HuH-7.5 (cell line): ENCODE data around the gene BACH2.
A peak's percentile ranks its signal among the peaks of the same experiment; 100 is the strongest.
"Not testable (repeated sequence)": the region's sequence is repeated elsewhere in the genome, so short reads cannot be mapped to it uniquely, and the experiment has no call there.

ENCODE experiments used
- DNase-seq: peaks from one replicate; pipeline ENCODE4 v3.0.0; 2011; ENCODE audit warnings: low spot score

Gene BACH2

DNA sequence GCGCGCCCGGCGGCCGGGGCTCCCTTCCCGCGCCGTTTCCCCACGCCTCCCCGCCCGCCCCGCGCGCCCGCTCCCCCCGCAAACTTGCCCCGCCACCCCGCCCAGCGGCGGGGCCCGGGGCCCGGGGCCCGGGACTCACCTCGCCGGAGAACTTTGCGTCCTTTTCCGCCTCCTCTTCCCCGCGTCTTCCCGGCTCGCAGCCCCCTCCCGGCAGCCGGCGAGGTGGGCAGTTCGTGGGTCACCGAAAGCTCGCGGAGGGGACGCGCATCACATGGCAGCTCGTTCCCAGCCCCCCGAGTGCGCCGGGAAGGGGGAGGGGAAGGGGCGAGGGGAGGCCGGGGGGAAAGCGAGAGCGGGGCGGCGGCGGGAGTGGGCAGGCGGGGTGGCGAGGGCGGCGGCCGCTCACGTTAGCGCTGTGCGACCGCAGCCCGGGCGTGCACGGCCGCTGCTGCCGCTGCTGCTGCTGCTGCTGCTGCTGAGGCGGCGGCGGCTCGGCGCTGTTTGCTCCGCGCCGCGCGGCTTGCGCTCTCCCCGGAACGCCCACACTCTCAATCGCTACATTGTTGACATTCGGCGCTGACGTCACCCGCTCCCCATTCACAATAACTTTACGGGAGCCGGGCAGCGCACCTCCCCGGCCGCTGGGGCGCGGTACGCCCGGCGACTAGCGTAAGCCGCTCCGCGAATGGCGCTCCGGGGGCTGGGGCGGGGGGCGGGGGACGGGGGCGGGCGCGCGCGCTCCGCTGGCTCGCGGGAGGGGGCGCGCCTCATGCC is at the start of gene BACH2:
TSS of gene BACH2 (minus strand) at position 503 of the 774 bp plus-strand sequence. CDS start 287,999 bp downstream, outside the sequence.
- DNase-seq: peak; percentile 80

DNA sequence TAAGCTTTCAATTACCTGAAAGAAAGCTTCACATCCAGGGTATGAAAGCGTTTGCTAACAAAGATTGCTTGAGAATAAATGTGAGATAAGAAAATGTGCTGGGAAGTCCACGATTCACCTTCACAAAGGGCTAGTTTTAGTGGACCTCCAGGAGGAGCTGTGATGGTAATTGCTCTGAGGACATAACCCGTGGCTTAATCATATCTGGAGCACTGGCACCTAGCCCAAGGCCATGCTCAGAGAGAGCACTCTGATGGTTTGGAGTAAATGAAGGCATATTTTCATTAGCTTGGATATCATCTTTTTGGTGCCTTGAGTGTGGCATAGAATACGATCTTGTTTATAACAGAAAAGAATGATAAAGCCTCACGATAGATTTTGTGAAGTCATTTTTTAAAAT is 46.9 kb upstream of the BACH2 start:
- DNase-seq: no peak

DNA sequence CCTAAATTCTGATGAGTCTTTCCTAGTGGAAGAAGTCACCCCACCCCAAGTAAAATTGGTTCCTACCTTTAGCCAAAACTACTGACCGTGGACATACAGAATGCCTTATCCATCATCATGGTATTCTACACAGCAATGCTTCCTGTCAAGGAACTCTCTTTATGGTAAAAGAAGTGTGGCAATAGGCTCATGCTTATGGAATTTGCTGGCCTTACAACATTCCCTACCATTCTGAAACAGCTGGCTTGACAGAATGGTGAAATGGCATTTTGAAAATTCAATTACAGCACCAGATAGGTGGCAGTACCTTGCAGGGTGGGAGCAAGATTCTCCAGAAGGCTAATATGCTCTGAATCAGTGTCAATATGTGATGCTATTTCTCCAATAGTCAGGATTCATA is 41.8 kb upstream of the BACH2 start:
- no peak for DNase-seq

DNA sequence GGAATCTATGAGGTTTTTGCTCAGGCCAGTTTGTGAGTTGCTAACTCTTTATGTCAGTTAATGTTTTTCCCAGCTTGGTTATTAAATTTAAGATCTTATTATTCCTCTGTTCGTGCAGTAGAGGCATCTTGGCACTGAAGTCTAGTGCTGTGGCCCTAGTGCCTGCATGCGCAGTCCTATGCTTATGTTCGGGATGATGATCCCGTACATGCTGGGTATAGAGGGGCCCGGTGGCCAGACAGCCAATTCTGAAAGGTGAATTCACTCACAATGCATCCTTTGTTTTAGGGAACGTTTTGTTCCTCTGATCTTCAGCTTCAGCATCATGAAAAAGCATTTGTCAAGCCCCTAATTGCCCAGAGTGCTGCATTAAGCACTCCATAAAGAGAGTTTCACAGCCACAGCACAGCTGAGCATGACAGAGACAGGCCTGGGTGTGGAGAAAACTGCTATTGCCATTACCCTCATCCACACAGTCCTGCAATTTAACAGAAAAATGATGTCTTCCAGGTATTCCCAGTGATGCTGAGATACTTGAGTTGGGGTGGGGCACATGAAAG is 39.8 kb upstream of the BACH2 start:
- DNase-seq: no peak

DNA sequence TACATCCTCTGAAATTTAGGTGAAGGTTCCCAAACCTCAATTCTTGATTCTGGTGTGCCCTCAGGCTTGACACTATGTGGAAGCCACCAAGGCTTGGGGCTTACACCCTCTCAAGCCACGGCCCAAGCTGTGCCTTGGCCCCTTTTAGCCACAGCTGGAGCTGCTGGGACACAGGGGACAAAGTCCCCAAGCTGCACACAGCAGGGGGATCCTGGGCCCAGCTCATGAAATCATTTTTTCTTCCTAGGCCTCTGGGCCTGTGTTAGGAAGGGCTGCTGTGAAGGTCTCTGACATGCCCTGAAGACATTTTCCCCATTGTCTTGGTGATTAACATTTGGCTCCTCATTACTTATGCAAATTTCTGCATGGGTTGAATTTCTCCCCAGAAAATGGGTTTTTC is 37.3 kb upstream of the BACH2 start:
- DNase-seq: no peak

DNA sequence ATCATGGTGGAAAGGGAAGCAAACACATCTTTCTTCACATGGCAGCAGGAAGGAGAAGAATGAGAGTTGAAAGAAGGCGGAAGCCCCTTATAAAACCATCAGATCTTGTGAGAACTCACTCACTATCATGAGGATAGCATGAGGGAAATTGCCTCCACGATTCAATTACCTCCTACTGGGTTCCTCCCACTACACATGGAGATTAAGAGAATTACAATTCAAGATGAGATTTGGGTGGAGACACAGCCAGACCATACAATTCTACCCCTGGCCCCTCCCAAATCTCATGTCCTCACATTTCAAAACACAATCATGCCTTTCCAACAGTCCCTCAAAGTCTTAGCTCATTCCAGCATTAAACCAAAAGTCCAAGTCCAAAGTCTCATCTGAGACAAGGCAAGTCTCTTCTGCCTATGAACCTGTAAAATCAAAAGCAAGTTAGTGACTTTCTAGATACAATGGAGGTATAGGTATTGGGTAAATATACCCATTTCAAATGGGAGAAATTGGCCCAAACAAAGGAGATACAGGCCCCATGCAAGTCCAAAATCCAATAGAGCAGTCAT is 36.4 kb upstream of the BACH2 start:
- DNase-seq: not testable (repeated sequence)

DNA sequence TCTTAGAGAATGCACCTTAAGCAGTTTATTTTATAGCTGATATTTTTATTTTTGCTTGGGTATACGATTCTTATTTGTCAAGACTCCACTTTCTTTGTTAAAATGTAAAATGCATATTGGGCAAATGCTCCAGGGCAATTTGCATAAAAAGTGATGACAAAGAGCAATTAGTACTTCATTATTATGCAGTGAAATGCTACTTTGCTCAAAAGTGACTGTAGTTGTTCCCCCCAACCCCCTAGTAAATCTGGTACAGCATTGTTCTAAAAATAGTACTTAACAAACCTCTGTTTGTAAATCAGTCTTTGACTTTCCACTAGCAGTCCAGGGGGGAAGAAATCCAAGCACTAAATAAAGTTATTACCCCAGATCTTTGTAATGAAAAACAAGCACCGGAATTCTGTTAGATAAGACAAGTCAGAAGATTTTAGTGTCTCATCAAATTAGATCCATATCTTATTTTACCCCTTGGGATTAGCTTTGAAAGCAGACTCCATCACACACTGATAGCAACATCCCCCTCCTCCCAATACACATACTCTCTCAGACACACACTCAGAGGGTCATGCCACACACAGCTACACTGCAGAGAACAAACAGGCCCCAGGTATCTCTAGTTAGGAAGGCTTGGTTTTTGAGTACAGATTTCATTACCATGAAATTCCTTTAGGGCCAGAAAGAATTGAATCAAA is 32.9 kb upstream of the BACH2 start:
- DNase-seq: no peak

DNA sequence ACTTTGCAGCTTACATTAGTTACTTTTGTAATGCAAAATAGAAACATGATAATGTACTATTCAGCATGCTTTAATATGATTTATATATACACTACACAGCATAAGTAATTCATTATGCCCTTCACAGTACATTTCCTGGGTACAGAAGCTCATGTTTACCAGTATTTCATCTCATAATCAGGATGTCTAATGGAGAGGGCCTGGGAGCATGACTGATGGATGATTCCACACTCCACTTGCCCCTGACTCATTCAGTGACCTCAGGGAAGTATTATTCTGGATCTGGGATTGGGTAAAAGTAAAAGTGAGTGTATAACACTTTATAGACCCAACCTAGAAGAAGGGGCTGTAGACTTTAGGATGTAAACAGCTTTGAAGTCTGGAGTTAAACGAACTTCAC is 31.4 kb upstream of the BACH2 start:
- DNase-seq: no peak

DNA sequence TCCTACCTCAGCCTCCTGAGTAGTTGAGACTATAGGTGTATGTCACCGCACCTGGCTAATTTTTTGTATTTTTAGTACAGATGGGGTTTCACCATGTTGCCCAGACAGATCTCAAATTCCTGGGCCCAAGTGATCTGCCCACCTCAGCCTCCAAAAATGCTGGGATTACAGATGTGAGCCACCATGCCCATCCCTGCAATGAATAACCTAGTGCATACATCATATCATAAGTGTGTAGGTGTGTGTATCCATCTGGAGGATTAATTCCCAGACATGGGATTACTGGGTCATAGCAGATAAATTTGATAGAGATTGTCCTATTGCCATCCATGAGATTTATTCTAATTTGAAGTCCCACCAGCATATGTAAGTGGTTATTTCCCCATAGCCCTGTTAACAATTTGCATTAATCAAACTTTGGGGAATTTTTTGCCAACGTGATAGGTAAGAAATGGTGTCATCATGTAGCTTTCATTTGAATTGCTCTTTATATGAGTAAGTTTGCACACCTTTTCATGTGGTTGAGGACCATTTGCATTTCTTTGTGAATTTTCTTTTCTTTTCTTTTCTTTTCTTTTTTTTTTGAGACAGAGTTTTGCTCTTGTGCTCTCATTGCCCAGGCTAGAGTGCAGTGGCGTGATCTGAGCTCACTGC is 29.9 kb upstream of the BACH2 start:
- DNase-seq: no peak

DNA sequence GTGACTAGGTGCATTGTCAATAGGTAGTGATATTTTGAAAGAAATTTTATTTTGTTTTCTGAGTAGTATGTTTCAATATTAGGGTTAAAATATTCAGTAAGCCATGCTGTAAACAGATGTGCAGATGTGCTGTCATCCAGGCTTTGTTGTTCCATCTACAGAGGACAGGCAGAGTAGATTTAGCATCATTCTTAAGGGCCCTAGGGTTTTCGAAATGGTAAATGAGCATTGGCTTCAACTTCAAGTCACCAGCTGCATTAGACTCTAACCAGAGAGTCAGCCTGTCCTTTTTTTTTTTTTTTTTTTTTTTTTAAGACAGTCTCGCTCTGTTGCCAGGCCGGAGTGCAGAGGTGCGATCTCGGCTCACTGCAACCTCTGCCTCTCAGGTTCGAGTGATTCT is 27.1 kb upstream of the BACH2 start:
- no peak for DNase-seq

DNA sequence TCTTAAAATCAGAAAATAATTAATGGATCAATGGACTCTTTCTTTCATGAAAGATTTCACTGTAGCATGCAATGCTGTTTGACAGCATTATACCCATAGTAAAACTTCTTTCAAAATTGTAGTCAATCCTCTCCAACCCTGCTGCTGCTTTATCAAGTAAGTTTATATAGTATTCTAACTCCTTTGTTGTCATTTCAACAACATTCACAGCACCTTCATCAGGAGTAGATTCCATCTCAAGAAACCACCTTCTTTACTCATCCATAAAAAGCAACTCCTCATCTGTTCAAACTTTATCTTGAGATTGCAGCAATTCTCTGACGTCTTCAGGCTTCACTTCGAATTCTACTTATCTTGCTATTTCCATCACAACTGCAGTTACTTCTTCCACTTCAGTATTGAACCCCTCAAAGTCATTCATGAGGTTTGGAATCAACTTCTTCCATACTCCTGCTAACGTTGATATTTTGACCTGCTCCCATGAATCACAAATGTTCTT is 26.4 kb upstream of the BACH2 start:
- DNase-seq: no peak

DNA sequence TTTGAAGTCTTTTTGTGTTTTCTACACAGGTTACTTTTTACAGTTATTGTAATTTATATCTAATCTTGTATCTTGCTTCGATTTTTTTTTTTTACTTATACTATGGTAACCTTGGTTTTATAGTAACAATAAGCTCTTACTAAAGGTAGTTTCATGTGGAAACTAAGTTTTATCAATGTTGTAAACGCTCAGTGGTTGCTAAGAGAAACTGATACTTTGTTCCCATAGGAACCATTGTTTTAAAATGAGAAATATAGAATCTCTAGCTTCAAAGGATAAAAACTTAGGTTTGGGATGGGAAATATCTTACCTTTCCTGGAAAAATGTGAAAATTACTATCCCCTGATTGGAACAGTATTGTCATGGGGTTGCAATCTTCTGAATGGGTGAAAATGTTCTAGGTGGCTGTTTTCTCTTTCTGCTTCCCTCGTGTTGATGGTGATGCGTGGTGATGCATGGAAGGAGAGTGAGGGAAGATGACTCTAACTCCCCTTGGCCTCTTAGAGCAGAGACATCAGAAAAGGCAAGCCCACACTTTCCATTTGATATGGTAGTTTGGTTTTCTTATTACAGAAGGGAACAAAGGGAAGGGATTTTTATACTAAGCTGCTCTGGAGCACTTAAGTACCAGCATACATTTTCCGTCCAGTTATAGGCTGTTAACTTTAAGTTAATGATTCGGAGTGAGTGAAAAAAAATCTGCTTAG is 23.5 kb upstream of the BACH2 start:
- no peak for DNase-seq

DNA sequence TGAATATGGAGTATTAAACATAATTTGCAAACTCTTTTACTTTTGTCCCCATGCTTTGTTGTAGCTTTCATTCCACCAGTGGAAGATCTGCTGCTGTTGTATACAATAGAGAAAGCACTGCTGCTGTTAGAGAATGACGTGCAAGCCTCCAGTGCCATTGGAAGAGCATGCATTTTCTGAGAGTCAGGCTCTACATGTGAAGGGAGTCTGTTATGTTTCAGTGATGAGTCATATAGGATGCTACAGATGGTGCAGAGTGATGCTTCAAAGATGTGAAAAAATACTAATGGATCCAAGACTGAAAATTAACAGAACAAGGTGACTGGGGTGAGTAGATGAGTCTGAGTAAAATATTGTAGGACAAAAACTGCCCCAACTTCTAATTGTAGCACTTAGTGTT is 22.4 kb upstream of the BACH2 start:
- no peak for DNase-seq

DNA sequence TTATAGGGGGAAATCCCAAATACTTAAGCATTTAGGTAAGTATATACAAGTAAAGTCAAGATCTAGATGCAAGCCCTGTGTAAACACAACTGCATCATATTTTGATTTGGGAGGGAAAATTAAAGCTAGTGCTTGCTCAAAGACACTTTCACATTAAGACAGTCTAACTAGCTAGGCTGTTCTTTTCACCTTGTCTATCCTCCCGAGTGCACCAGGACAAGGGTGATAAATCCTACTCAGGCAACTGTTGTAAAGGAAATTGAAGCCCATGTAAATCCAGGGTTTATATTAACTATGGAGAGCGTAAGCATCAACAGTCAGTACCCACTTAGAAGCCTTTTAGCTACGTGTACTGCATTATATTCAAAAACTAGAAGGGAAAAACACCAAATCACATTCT is 19.3 kb upstream of the BACH2 start:
- DNase-seq: no peak

DNA sequence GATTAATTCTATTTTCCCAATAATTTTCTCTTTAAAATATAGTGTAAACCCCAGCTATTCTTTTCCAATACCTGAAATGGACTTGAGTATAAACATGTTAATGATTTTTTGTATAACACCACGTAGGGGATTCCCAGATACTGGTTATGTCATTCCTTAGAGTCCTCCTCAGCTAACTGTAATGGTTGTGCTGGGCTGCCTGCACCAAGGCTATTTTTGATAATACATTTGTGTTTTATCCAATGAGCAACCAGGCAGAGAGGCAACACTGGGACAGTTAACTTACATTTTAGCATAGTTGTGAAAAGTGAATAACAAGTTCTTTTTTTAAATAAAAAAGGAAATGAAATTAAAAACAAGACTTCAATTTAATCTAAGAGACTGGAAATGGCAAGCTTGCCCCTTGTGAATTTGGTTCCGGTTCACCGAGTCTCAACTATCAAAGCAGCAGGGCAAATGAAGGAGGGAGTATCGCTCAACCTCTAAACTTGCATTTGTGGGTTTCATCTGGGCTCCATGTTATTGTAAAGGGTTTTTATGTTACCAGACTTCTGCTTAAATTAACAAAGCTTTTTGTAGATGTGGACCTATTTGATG is 18.8 kb upstream of the BACH2 start:
- no peak for DNase-seq

DNA sequence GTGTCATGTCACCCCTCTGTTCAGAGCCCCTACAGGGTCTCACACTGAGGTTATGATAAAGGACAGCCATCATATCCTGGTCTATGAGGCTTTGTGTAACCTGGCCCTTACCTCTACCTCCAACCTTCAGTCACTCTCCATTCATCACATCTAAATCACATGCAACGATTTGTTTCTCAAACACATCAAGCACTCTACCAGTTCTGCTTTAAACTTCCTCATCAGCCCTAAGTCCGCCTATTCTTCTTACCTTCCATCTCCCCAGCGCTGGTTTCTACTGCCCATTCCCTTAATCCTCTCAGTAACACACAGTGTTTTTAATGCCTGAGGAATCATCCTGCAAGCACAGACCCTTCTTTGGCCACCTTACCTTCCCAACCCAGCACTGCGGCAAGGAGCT is 17.9 kb upstream of the BACH2 start:
- no peak for DNase-seq

DNA sequence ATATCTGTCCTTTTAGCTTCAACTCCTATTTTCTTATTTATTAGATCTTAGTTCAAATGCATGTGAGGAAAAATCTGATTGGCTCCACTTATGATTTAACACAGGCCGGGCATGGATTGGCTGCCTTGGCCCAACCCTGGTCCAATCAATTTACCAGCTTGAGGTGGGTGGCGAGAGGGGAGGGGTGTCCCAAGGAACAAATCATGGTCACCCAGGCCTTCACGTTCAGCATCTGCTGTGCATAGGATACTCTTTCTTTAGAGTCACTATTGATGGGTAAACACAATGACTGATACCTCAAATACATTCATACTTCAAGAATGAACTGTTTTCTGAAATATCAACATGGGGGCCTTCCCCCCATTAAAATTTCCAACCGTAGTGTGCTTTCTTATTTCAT is 14.9 kb upstream of the BACH2 start:
- no peak for DNase-seq

DNA sequence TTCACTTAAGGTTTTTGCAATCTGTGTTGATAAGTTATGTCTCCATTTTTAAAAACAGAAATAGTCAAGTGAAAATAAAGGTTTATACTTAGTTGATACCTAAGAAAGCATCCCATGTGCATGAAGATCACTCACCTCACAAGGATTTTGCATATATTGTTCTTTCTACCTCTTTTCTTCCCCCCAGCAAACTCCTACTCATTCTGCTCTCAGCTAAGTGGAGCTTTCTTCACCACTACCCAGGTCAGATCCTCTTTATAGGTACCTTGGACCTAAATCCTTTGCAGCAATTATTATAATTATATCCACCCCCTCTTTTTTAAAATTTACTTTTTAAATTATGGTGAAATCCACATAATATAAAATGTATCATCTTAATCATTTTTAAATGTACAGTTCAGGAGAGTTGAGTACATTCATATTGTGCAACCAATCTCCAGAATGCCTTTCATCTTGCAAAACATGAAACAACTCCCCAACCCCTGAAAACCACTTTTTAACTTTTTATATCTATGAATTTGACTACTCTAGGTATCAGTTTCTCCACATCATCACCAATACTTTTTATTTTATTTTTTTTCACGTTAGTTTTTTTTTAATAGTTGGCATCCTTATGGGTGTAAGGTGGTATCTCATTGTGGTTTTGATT is 9.3 kb upstream of the BACH2 start:
- no peak for DNase-seq

DNA sequence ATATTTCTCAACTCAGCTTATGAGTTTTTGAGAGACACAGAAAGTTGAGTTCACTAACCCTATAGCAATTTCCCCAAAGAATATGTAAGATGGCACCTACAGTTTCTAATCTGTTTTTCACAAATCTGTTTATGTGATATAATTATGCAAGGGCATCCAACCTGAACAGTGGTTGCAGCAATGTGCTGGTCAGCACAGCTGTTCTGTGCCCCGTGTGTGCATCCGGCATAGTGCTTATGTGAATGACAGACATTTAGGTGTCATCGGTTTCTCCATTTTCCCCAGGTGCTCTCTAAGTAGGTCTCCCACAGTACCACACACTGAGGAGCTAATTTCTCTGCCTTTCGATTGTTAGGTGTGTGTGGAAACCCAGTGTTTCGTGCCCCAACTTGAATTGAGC is 7.7 kb upstream of the BACH2 start:
- DNase-seq: no peak

DNA sequence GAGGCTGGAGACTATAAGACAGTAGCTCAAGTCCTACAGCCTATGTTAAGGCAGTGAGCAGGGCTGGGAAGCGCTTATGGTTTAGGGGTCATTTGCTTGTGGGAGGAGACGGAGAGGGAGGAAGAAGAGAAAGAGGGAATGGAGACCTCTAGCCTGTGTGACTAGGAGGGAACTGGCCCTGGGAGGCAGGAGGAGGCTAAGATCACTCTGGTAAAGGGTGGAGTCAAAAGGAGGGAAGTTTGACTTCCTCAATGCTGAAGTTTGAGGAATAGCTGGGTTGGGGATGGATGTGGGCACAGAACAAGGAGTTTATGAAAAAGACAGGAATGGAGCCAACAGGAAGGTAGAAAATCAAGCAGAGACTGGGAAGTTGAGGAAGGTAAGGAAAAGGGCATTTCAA is 6.4 kb upstream of the BACH2 start:
- no peak for DNase-seq

DNA sequence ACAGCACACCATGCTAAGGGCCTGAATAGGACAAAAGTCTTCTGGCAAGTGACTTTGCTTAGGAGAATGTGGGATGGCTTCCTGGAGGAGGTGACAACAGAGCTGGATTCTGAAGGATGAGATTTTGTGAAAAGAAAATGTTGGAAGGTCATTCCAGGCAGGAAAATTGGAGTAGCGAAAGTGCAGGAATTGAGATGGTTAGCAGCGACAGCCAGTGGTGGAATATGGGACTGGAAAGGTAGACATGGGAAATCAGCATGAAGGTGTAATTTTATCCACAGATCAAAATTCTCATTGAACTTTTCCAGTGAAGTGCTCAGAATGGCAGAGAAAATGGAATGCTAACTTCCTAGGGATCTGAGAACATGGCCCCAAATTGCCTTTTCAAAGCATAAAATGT is 5.7 kb upstream of the BACH2 start:
- no peak for DNase-seq
